ENCODE measurements around the gene PLEKHA1.

Gene PLEKHA1

GRCh38 chr10:122379537-122379936 lies 5.0 kb downstream of the PLEKHA1 start:
- FAIRE-seq, result no peak

DNA sequence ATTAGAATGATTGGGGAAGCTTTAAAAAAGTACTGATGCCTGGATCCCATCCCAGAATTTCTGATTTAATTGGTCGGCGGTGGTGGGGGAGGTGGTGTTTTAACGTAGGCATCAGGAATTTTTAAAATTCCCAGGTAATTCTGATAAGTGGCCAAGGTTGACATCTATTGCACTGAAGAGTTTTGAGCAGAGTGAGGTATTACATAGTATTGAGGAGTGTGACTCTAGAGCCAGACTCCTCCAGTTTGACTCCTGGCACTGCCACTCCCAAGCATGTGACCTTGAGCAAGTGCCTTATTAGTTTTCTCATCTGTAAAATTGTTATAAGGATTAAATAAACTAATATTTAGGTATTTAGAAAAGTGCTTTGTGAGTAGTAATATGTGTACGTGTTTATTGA lies 6.2 kb downstream of the PLEKHA1 start:
- FAIRE-seq, result no peak

DNA sequence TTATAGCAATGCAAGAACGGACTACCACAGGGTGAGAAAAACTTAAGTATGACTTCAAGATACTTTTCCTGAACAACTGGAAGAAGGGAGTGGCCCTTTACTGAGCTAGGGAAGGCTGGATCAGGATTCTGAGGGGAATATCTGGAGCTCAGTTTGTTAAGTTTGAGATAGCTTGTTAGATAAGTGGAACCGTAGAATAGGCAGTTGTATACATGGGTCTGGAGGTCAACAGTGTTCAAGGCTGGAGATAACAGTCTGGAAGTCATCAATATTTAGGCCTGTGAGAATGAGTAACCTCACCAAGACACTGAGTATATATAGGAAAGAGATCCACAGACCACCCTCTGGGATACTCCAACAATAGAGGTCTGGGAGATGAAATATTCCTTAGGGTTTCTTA lies 7.2 kb downstream of the PLEKHA1 start:
- no peak for FAIRE-seq

DNA sequence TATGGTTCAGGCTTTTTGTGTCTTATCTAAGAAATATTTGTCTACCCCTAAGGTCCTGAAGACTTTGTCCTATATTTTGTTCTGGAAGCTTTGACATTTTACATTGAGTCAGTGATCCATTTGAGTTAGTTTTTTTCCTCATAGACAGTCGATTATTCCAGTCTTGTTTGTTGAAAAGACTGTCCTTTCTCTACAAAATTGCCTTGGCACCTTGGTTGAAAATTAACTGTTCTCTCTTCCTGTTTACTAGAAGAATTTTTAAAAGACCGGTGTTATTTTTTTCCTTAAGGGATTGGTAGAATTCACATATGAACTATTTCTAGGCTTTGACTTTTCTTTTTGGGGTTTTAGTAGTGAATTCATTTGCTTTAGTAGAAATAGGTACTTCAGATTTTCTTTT lies 12.0 kb downstream of the PLEKHA1 start:
- FAIRE-seq, result no peak

DNA sequence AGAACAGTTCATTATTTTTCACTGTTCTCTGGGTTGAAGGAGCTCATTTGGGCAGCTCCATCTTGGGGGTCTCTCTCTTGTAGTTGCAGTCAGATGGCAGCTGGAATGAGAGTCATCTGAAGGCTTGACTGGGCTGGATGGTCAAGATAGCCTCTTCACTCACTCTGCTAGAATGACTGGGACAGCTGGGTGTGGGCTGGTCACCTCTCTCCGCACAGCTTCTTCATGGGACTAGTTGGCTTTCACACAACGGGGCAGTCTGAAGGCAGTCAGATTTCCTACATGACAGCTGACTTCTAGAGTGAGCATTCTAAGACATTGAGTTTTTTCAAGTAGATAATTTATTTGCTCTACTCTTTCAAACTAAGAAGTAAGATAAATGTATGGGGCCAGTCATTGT lies 13.1 kb downstream of the PLEKHA1 start:
- FAIRE-seq, result no peak

GRCh38 chr10:122388287-122388997 lies 13.9 kb downstream of the PLEKHA1 start:
- FAIRE-seq, result no peak

GRCh38 chr10:122390271-122390670 lies 15.8 kb downstream of the PLEKHA1 start:
- no peak for FAIRE-seq

DNA sequence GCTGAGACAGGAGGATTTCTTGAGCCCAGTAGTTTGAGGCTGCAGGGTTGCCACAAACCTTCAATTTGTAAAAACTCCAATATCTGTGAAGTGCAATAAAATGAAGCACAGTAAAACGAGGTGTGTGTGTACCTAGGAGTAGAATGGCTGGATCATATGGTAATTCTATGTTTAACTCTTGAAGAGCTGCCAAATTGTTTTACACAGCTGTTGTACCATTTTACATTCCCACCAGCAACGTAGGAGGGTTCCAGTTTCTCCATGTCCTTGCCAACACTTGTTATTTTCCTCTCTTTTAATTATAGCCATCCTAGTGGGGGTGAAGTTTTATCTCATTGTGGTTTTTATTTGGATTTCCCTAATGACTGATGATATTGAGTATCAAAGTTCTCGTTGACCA lies 16.2 kb downstream of the PLEKHA1 start:
- no peak for FAIRE-seq

GRCh38 chr10:122391875-122392274 lies 17.4 kb downstream of the PLEKHA1 start:
- FAIRE-seq, result no peak

DNA sequence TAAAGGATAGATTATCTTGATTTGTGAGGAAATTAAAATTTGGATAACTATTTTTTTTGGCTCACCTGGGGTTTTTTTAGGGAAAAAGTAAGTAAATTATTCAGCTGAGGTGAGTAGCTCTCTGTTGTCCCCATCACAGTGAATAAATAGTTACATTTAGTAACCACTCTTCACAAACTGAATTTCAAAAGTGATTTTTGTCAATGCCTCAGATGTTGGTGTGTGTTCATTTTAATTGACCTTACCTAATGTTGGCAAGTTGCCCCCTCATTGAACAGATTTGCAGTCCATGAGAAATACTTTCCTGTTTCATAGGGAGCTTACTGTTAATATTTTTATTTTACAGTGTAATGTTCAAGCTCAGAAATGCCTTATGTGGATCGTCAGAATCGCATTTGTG lies 18.3 kb downstream of the PLEKHA1 start:
- no peak for FAIRE-seq

DNA sequence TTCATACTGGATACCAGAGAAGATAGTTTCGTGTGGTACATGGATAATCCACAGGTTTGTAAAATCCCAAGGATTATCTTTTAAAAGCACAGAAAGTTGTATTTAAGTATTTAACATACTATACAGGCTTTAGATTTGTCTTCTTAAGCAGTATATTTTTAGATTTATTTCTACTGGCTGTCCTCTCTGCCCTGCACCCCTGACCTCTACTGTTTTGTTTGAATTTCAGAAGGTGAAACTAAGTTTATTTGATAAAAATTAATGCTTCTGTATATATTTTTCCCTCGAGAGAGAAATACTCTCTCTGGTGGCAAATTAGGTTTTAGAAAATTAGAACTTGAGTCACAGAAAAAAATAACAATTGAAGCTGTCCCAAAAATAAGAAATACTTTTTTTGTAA lies 18.8 kb downstream of the PLEKHA1 start:
- FAIRE-seq, result no peak

- FAIRE-seq, result no peak
Measured at GRCh38 chr10:122402548-122403131, 28.1 kb downstream of the PLEKHA1 start.

DNA sequence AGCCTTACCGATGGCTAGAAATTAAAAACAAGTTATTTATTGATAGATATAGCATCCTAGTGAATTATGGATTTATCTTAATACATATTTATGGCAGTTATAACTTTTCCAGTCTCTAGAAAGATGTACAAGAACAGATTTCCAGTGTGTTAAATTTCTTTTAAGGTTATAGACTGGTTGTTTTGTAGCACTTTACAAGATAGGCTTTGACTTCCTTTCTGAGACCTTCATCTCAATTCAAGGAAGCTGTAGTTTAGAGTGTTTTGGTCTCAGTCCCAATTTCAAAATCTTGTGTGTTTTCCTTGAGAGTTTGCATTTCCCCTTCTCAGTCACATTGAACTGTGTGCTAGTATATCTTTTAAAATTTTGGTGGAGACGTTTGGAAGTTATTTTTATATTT lies 30.1 kb downstream of the PLEKHA1 start:
- FAIRE-seq, result no peak

- no peak for FAIRE-seq
Measured at GRCh38 chr10:122407375-122408125, 33.0 kb downstream of the PLEKHA1 start.

GRCh38 chr10:122413327-122413726 lies 38.8 kb downstream of the PLEKHA1 start:
- no peak for FAIRE-seq

DNA sequence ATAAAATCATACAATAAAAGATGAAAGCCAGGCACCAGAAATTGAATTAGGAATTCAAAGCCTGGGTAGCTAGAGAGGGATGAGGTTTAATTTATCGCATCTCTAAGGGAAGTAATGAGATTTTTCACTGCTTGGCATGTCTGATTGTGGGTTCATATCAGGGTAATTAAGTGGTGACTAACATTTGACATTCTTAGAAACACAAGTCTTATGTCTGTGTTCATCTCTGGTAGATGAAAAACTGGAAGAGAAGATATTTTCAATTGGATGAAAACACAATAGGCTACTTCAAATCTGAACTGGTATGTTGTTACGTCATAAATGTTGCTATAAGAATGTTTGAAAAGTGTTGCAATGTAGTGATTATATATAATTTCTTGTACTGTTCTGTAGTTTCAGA lies 43.2 kb downstream of the PLEKHA1 start:
- FAIRE-seq, result no peak

- no peak for FAIRE-seq
Measured at GRCh38 chr10:122419016-122419415, 44.5 kb downstream of the PLEKHA1 start.

GRCh38 chr10:122419876-122420623 lies 45.5 kb downstream of the PLEKHA1 start:
- FAIRE-seq, result no peak

- no peak for FAIRE-seq
Measured at GRCh38 chr10:122420624-122421007, 46.1 kb downstream of the PLEKHA1 start.

DNA sequence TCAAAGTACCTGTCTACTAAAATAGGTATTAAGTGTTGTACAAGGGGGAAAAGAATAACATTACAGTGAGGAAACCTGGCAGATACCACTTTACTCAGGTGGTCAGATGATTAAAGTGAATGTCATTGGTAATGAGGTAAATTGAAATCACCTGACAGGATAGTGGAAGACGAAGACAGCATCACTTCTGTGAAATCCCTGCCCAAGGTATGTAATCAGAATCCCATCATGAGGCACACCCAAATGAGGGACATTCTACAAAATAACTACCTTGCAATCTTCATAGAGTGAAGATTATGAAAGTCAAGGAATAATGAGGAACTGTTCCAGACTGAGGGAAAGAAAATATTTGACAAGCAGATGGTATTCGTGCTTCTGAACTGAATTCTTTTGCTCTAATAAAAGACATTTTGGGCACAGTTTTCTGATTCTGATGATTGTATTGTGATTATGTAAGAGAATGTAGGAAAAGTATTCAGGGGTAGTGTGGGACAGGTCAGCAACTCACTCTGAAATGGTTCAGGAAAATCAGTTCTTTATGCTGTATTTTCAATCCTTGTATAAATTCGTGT lies 46.6 kb downstream of the PLEKHA1 start:
- FAIRE-seq, result no peak

- no peak for FAIRE-seq
Measured at GRCh38 chr10:122421742-122422141, 47.2 kb downstream of the PLEKHA1 start.

DNA sequence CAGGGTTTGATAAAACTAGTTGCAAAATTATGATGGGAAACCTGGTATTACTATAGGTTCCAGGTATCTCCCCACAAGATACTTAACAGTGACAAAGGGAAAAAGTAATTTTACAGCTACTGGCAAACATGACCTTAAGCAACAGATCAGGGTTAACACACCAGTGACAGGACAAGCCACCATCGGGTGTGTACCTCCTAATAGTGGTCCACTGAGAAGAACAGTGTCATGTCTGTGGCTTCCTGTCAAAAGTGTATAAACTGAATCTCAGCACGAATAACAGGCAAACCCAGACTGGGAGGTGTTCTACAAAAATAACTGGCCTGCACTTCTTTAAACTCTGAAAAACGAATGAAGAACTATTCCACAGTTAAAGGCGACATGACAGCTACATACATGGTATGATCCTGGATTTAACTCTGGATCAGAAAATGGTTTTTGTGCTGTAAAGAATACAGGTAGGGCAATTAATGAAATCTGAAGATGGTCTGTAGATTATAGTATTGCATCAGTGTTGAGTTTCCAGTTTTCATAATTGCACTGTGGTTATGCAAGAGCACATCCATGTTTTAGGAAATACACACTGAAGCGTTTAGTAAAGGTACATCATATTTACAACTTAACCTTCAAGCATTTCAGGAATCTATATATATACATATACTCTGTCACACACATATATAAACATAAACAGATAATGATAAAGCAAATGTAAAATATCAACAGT lies 47.9 kb downstream of the PLEKHA1 start:
- no peak for FAIRE-seq

All from TTC549 (cell line).